DMS 273 (cell line): ENCODE measurements around the gene NRG2.
A peak's percentile ranks its signal among the peaks of the same experiment; 100 is the strongest.

Experiments used
- DNase-seq: peaks from one replicate; lab custom pipeline; 2025; ENCODE audit not compliant: unreplicated experiment; lab: John Stamatoyannopoulos, UW

NRG2 gene

GRCh38 chr5:140042643-140043507 lies at the start of gene NRG2:
Gene NRG2, minus strand, starts transcription at chr5:140043299.
- peak; percentile 96 for DNase-seq

- no peak for DNase-seq
Measured at GRCh38 chr5:140090251-140090650, 47.2 kb upstream of the NRG2 start.

- peak; percentile 22 for DNase-seq
Measured at GRCh38 chr5:140084541-140084940, 41.4 kb upstream of the NRG2 start.

- DNase-seq, result no peak
Measured at GRCh38 chr5:140083650-140084049, 40.6 kb upstream of the NRG2 start.

GRCh38 chr5:140083120-140083519 lies 40.0 kb upstream of the NRG2 start:
- no peak for DNase-seq

GRCh38 chr5:140076788-140077187 lies 33.7 kb upstream of the NRG2 start:
- DNase-seq, result no peak

GRCh38 chr5:140076142-140076541 lies 33.0 kb upstream of the NRG2 start:
- DNase-seq, result no peak

- DNase-seq, result peak; percentile 6
Measured at GRCh38 chr5:140075371-140075770, 32.3 kb upstream of the NRG2 start.

- peak; percentile 25 for DNase-seq
Measured at GRCh38 chr5:140073296-140073695, 30.2 kb upstream of the NRG2 start.

- no peak for DNase-seq
Measured at GRCh38 chr5:140072812-140073211, 29.7 kb upstream of the NRG2 start.

- DNase-seq, result no peak
Measured at GRCh38 chr5:140060816-140061215, 17.7 kb upstream of the NRG2 start.

GRCh38 chr5:140058212-140058932 lies 15.3 kb upstream of the NRG2 start:
- peak; percentile 31 for DNase-seq

GRCh38 chr5:140056880-140057279 lies 13.8 kb upstream of the NRG2 start:
- no peak for DNase-seq

GRCh38 chr5:140055152-140055551 lies 12.1 kb upstream of the NRG2 start:
- DNase-seq, result no peak

GRCh38 chr5:140054086-140054689 lies 11.1 kb upstream of the NRG2 start:
- peak; percentile 43 for DNase-seq

GRCh38 chr5:140051950-140052349 lies 8.9 kb upstream of the NRG2 start:
- no peak for DNase-seq

- no peak for DNase-seq
Measured at GRCh38 chr5:140049713-140050112, 6.6 kb upstream of the NRG2 start.

- no peak for DNase-seq
Measured at GRCh38 chr5:140049205-140049604, 6.1 kb upstream of the NRG2 start.

- DNase-seq, result no peak
Measured at GRCh38 chr5:140044041-140044440, 942 bp upstream of the NRG2 start.

GRCh38 chr5:140043508-140043872 lies 391 bp upstream of the NRG2 start:
- DNase-seq, result peak; percentile 82

- DNase-seq, result no peak
Measured at GRCh38 chr5:140042393-140042642, 781 bp downstream of the NRG2 start.
